HG03175 (cell line): ENCODE results near the gene TENM4.

ENCODE experiments used
- ATAC-seq: cut with Tn5 transposase; IDR thresholded peaks from one replicate; pipeline ENCODE4 v1.9.1; 2021; ENCODE audit warnings: mild to moderate bottlenecking, moderate library complexity; ENCODE audit not compliant: unreplicated experiment

The TENM4 gene

DNA sequence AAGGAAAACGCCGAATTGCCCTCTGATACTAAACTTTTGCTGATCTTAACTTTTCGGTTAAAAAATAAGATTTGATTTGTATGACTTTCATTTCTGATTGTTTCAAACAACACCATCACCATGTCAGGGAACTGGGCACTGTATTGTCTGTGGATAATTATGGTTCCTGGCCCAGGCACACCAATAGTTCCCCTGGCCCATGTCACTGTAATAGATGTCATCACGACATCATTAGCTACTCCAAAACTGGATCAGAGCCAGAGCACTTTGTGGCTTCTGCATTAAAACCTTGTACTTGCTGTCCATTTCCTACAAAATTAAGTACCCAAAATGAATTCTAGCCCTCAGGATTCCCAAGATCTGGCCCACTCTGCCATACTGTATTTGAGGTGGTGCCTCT is 746.7 kb downstream of the TENM4 start:
- ATAC-seq: no peak

DNA sequence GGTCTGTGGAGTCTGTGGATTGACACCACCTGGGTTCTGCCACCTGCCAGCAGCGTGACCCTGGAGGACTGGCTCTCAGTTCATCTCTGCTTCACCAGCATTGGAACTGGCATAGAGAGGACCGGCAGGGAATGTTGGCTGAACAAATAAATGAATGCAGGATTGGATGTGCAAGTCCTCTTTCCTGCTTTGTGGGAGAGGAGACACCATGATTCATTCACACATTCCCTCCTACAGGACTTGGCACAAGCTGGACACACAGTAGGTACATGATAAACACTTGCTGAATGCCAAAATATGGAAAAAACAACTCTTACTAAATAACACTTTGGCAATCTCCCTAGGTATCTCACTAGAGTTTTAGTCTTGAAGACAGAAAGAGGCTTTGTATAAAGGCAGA is 749.6 kb downstream of the TENM4 start:
- ATAC-seq: no peak

- no peak for ATAC-seq
Measured at GRCh38 chr11:78690352-78690987, 750.4 kb downstream of the TENM4 start.

GRCh38 chr11:78689585-78690153 is 751.2 kb downstream of the TENM4 start:
- ATAC-seq: no peak

DNA sequence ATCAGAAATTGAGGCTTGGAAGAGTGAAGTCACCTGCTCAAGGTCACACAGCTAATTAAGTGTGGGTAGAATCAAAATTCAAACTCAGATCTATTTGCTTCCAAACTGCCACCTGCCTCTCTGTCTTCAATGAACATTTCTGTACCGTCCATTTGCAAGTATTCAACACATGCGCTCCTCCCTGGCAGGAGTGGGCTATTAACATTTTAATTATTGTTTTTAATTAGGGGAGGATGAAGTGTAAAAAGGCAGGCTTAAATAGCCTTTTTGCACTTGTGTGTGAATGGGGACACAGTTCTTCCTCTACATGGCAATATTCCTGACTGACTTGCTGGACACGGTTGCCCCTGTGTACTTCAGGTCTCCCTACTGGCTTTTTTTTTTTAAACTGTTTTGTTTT is 751.7 kb downstream of the TENM4 start:
- no peak for ATAC-seq

GRCh38 chr11:78688460-78688859 is 752.4 kb downstream of the TENM4 start:
- ATAC-seq: no peak

GRCh38 chr11:78685156-78685555 is 755.7 kb downstream of the TENM4 start:
- no peak for ATAC-seq

DNA sequence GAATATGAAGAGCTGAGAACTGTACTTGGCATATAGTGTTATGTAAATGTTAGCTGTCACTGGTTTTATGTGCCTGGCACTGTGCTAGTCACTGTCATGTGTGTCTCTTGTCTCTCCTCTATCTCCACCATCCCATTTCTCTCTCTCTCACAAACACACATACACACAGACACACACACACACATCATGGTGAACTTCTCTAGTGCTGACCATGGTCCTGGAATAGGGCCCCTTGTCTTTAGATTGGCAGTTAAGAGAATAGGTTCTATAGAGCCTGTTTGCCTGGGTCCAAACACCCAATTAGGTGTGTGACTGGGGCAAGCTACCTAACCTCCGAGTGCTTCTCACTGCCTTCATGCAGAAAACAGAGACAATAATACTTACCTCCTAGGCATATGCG is 756.5 kb downstream of the TENM4 start:
- ATAC-seq: no peak

- no peak for ATAC-seq
Measured at GRCh38 chr11:78683774-78684173, 757.1 kb downstream of the TENM4 start.

GRCh38 chr11:78676026-78676557 is 764.7 kb downstream of the TENM4 start:
- ATAC-seq: no peak

GRCh38 chr11:78672850-78673620 is 767.8 kb downstream of the TENM4 start:
- ATAC-seq: no peak

DNA sequence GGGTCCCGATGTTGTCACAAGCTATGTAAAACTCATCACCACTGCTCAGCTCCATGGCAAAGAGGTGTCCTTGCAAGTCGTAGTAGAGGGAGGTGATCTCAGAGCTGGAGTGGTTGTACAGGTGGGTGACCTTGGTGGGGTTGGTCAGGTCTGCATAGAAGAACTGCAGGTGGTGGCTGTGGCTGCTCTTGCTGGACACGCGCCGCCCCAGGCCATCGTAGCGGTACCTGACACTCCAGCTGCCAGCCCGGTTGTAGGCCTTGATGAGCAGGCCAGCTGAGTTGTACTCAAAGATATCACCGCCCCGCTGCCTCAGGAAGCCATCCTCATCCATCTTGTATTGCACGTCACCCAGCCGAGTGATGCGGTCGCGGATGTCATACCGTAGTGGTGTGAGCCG is 771.6 kb downstream of the TENM4 start:
- ATAC-seq: no peak

DNA sequence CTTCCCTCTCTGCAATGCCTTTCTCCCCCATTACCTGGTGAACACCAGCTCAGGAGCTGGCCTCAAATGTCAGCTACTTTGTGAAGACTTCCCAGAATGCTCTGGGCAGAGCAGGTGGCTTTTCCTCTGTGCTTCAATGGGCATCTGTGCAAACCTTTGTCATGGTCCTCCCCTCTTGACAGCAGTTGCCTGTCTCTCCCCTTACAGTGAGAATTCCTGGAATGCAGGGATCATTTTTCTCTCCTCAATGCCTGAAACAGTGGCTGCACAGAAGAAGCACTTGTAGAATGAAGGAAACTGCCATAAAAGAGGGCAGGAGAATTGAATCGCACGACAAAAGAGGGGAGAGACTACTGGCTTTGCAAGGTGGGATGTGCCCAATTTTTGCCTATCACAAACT is 773.4 kb downstream of the TENM4 start:
- ATAC-seq: no peak

DNA sequence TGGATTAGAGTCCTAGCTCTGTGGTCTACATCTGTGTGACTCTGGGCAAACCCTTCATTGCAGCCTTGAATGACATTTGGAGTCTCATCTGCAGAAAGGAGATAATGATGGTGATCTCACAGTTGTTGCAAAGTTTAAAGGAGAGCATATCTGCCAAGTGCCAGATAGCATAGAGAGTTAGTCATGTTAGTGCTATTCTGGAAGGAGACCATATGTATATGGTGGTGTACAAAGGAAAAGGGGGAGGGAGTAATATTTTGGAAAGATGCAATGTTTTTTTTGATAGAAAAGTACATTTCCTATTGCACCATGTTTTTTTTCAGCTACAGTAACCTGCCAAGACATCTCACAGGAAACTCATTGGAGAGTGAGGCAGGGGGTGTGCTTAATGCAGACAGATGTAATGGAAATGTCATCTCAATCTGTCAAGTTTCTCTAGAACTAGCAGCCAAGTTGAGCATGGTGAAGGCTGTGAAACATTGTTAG is 774.1 kb downstream of the TENM4 start:
- ATAC-seq: no peak

GRCh38 chr11:78664636-78665035 is 776.2 kb downstream of the TENM4 start:
- ATAC-seq: no peak

- ATAC-seq: no peak
Measured at GRCh38 chr11:78662811-78663210, 778.0 kb downstream of the TENM4 start.

- no peak for ATAC-seq
Measured at GRCh38 chr11:78660471-78660870, 780.4 kb downstream of the TENM4 start.

DNA sequence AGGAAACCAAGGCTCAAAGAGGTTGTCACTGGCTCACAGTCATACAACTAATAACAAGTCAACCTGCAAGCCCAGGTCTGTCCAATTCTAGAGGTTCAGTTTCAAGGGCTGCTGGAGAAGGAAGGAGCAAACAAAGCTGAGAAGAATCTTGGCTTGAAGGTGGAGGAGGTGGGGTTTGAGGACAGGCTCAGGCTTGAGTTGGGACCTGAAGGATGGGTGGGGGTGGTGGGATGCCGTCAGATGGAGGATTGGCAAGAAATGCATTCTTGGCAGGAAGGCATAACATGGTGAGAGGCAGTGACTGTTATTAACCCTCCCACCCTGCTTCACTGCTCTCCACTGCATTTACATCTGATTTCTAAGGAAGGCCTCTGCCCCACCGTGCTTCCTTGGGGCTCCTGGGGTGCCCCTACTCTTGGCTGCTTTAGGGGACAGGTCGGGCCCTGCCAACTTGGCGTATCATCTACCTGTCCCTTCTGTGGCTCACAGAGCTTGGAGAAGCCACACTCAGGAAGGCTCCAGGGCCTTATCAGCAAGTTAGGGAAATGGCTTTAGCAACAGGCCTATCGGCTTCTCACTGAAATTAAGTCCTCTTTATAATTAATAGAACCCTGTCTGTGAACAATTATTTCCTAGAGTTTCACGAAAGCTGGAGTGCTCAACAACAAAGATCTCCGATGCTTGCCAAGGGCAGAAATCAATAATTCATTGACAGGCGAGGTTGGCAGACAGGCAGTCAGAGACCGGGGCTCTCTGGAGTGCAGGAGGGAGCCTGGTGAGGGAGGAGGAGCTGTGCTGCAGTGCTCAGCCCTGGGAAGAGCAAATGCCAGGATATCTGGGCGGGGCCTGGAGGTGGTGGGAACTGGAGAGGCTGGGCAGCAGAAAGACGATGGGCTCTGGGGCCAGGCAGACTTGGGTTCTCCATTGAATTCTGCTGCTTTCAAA is 781.2 kb downstream of the TENM4 start:
- ATAC-seq: no peak

GRCh38 chr11:78657968-78658839 is 782.6 kb downstream of the TENM4 start:
- ATAC-seq: no peak

DNA sequence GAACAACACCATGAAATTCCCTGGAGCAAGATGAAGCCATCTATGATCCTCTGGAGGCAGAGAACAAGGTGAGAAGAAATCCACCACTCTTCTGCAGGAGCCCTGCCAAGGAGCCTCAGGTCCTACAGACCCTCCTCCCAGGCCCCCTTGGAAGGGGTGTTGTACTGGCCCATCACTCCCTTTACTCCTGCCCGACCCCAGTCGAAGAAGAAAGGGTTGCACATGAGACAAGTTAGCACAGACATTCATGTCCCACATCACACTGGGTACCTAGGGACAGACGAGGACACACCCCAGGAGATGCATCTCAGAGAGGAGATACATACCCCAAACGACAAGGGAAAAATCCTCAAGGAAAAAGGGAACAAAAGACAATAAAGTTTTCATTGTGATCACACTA is 783.4 kb downstream of the TENM4 start:
- no peak for ATAC-seq
